A673 (cell line): ENCODE data around the gene ERC1. TPM values are rescaled to one million over a fixed set of nuclear protein-coding genes. Genes with fewer than 3 reads are reported as not detected.

ENCODE experiments used
- BruUV-seq: library from RNA; stranded (reverse); fragments of 400-500 nt; replicated peaks from 2 replicates; lab custom pipeline; 2021; lab: Mats Ljungman, UMichigan
- CTCF ChIA-PET: fragments of 300-600 bp; sonication (Branson Sonifier 250); formaldehyde crosslinking; loops from one replicate; lab custom pipeline; 2022; ENCODE audit warnings: antibody characterized with exemption; lab: Charles Lee
- POLR2A ChIA-PET: fragments of 300-600 bp; sonication (Branson Sonifier 250); formaldehyde crosslinking; loops from one replicate; lab custom pipeline; 2022; ENCODE audit warnings: antibody characterized with exemption; ENCODE audit not compliant: low non-redundant PET; lab: Charles Lee
- DNase-seq: peaks from one replicate; pipeline ENCODE4 v3.0.0-alpha.2; 2015; ENCODE audit warnings: low spot score
- H3K27ac ChIP-seq: fragments of 200-600 bp; sonication (generic); 2 replicates; pipeline ENCODE4 v1.5.1; 2016; ENCODE audit warnings: mixed run types, low read depth, mild to moderate bottlenecking, mixed read lengths, antibody characterized with exemption, low read length; ENCODE audit not compliant: poor library complexity, severe bottlenecking
- H3K27me3 ChIP-seq: fragments of 200-600 bp; sonication (generic); replicated peaks from 2 replicates; pipeline ENCODE4 v1.6.1; 2017; ENCODE audit warnings: mixed run types, low read depth, mild to moderate bottlenecking, mixed read lengths, antibody characterized with exemption, low read length; ENCODE audit not compliant: insufficient read depth, poor library complexity
- H3K36me3 ChIP-seq: fragments of 200-600 bp; sonication (generic); 2 replicates; pipeline ENCODE4 v1.6.1; 2016; ENCODE audit warnings: mixed run types, mild to moderate bottlenecking, mixed read lengths, antibody characterized with exemption, low read length; ENCODE audit not compliant: insufficient read depth, poor library complexity, severe bottlenecking
- H3K4me1 ChIP-seq: fragments of 200-600 bp; sonication (generic); 2 replicates; pipeline ENCODE4 v1.6.1; 2017; ENCODE audit warnings: mixed run types, mild to moderate bottlenecking, mixed read lengths, antibody characterized with exemption, low read length; ENCODE audit not compliant: insufficient read depth, poor library complexity, severe bottlenecking
- H3K4me3 ChIP-seq: fragments of 200-600 bp; sonication (generic); 2 replicates; pipeline ENCODE4 v1.5.1; 2016; ENCODE audit warnings: low read depth, mixed run types, mild to moderate bottlenecking, mixed read lengths, low read length; ENCODE audit not compliant: poor library complexity, severe bottlenecking
- H3K9me3 ChIP-seq: fragments of 200-600 bp; sonication (generic); 2 replicates; pipeline ENCODE4 v1.6.1; 2016; ENCODE audit warnings: mixed run types, low read depth, mild to moderate bottlenecking, mixed read lengths, antibody characterized with exemption, low read length; ENCODE audit not compliant: poor library complexity, severe bottlenecking
- EZH2 ChIP-seq: fragments of 200-600 bp; sonication (generic); IDR thresholded peaks from 2 replicates; pipeline ENCODE4 v1.6.1; 2017; ENCODE audit warnings: borderline replicate concordance, low read depth, mild to moderate bottlenecking, mixed read lengths, antibody characterized with exemption, low read length; ENCODE audit not compliant: poor library complexity, severe bottlenecking
- intact Hi-C: fragments of 100-400 bp; cut with micrococcal nuclease; formaldehyde crosslinking; loops from one replicate; pipeline ENCODE4 v1.10.0; 2022; ENCODE audit not compliant: unreplicated experiment
- total RNA-seq: library from RNA; stranded (reverse); gene quantifications from 2 replicates; pipeline ENCODE4 v1.2.3, GENCODE V29; 2021
- TF ChIP-seq, protein P1 (sequence below): fragments of 300-800, 200-600 bp; sonication (generic); conservative IDR thresholded peaks from 2 replicates; pipeline ENCODE4 v1.5.1; 2017; ENCODE audit warnings: low read depth, mild to moderate bottlenecking, antibody characterized with exemption, low read length, moderate library complexity, mixed read lengths

The ERC1 gene
- total RNA-seq, 1 experiment from 2014 or later, result 60.7 TPM

- Histone ChIP-seq H3K9me3 (no peaks in the 10 kb centered on the region), H3K27me3 (no peaks in the 10 kb centered on the region), H3K27ac (no peak overlapping the region), H3K4me3 (no peak overlapping the region), H3K4me1 (peaks cover 10% of the 10 kb centered on the region), H3K36me3 (no peaks in the 10 kb centered on the region)
- intact Hi-C loops, result no loop called here
- DNase-seq, result no peak
- POLR2A ChIA-PET, result no interaction called here
- CTCF ChIA-PET, result interaction anchor here (0.8 kb wide), 1 partner anchor 394 kb away, joined by 4 read pairs; no protein-coding TSS in a partner anchor
- no TSS peak for BruUV-seq
- TF ChIP-seq, protein P1, sequence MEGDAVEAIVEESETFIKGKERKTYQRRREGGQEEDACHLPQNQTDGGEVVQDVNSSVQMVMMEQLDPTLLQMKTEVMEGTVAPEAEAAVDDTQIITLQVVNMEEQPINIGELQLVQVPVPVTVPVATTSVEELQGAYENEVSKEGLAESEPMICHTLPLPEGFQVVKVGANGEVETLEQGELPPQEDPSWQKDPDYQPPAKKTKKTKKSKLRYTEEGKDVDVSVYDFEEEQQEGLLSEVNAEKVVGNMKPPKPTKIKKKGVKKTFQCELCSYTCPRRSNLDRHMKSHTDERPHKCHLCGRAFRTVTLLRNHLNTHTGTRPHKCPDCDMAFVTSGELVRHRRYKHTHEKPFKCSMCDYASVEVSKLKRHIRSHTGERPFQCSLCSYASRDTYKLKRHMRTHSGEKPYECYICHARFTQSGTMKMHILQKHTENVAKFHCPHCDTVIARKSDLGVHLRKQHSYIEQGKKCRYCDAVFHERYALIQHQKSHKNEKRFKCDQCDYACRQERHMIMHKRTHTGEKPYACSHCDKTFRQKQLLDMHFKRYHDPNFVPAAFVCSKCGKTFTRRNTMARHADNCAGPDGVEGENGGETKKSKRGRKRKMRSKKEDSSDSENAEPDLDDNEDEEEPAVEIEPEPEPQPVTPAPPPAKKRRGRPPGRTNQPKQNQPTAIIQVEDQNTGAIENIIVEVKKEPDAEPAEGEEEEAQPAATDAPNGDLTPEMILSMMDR, result no peak
- TF ChIP-seq EZH2, result no peak
Measured at GRCh38 chr12:969821-970220, 21.2 kb upstream of the ERC1 start.

DNA sequence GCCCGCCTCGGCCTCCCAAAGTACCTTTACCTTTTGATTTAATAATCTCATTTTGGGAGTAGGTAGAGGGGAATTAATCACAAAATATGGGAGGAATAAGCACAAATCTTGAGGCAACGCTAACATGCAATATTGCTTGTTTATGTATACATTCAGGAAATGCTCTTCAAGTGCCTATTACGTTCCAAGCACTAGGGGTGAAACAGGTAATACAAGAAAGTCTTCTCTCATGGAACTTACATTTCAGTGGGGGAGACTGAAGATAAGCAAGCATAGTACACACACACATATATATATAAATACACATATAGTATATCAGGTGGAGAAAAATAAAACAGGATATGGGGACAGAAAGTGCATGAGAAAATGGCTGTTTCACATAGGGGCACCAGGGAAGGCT lies 19.0 kb upstream of the ERC1 start:
- ChIA-PET POLR2A (no interaction called here), CTCF (no interaction called here)
- no TSS peak for BruUV-seq
- H3K27ac ChIP-seq, result no peak overlapping the region
- H3K4me3 ChIP-seq, result no peak overlapping the region
- H3K9me3 ChIP-seq, result no peaks in the 10 kb centered on the region
- H3K36me3 ChIP-seq, result no peaks in the 10 kb centered on the region
- no peaks in the 10 kb centered on the region for H3K27me3 ChIP-seq
- H3K4me1 ChIP-seq, result peaks cover 2% of the 10 kb centered on the region
- intact Hi-C loops, result no loop called here
- DNase-seq, result no peak
- no peak for TF ChIP-seq EZH2
- TF ChIP-seq, protein P1, result no peak

GRCh38 chr12:974271-974862 lies 16.7 kb upstream of the ERC1 start:
- Histone ChIP-seq H3K27me3 (no peaks in the 10 kb centered on the region), H3K27ac (no peak overlapping the region), H3K36me3 (no peaks in the 10 kb centered on the region), H3K4me3 (no peak overlapping the region), H3K9me3 (no peaks in the 10 kb centered on the region), H3K4me1 (no peaks in the 10 kb centered on the region)
- TF ChIP-seq, protein P1, result no peak
- TF ChIP-seq EZH2, result no peak
- ChIA-PET POLR2A (interaction anchor here (0.6 kb wide), 1 partner anchor 12 kb away, joined by 3 read pairs; no protein-coding TSS in a partner anchor), CTCF (no interaction called here)
- BruUV-seq, result no TSS peak
- DNase-seq, result no peak
- intact Hi-C loops, result no loop called here
